Measurements from ENCODE around the gene ARRB1. TPM values are rescaled to one million over a fixed set of nuclear protein-coding genes. Genes with fewer than 3 reads are reported as not detected.

ARRB1 gene
- total RNA-seq, 1 experiment from 2014 or later, result 219 TPM

DNA sequence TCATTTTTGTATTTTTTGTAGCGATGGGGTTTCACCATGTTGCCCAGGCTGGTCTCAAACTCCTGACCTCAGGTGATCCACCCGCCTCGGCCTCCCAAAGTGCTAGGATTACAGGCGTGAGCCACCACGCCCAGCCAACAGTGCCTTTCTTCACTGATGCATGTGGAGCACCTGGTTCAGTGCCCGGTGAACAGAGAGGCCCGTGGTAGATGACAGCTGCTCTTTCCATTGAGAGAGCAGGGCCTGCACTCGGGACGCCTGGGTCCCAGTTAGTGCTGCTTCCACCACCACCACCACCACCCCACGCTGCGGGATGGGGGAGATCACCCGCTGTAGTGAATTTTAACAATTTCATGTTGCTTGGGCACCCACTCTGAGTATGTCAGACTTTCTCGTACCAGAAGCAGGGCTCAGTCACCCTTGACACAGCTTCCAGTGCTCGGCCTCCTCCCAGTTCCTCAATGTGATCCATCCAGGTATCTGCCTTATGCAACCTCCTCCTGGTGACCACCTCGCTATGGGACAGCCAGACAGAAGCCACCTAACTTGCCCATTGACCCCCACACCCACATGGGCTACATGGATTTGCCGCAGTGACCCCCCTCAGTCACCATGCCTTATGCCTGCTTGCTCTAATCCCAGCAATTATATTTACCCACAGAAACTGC lies 36.6 kb downstream of the ARRB1 start:
- Histone ChIP-seq H3K27me3 (ENCODE audit: control insufficient read depth, insufficient read depth, low read length) (no peaks in the 10 kb centered on the region), H3K4me3 (ENCODE audit: low read depth in 2 of 2, low read length in 2 of 2) (no peak overlapping the region), H3K4me1 (ENCODE audit: control insufficient read depth, insufficient read depth, low read length) (peaks cover 79% of the 10 kb centered on the region), H3K27ac (ENCODE audit: low read length) (peak overlapping the region; percentile 80), H3K36me3 (ENCODE audit: control insufficient read depth, insufficient read depth, low read length) (no peaks in the 10 kb centered on the region), H3K9me3 (ENCODE audit: control insufficient read depth, insufficient read depth, low read depth, low read length) (no peaks in the 10 kb centered on the region)
- TSS peak; percentile 7 for BruUV-seq (replicated peaks)
- CTCF ChIA-PET, result no interaction called here
- TF ChIP-seq, protein P1, sequence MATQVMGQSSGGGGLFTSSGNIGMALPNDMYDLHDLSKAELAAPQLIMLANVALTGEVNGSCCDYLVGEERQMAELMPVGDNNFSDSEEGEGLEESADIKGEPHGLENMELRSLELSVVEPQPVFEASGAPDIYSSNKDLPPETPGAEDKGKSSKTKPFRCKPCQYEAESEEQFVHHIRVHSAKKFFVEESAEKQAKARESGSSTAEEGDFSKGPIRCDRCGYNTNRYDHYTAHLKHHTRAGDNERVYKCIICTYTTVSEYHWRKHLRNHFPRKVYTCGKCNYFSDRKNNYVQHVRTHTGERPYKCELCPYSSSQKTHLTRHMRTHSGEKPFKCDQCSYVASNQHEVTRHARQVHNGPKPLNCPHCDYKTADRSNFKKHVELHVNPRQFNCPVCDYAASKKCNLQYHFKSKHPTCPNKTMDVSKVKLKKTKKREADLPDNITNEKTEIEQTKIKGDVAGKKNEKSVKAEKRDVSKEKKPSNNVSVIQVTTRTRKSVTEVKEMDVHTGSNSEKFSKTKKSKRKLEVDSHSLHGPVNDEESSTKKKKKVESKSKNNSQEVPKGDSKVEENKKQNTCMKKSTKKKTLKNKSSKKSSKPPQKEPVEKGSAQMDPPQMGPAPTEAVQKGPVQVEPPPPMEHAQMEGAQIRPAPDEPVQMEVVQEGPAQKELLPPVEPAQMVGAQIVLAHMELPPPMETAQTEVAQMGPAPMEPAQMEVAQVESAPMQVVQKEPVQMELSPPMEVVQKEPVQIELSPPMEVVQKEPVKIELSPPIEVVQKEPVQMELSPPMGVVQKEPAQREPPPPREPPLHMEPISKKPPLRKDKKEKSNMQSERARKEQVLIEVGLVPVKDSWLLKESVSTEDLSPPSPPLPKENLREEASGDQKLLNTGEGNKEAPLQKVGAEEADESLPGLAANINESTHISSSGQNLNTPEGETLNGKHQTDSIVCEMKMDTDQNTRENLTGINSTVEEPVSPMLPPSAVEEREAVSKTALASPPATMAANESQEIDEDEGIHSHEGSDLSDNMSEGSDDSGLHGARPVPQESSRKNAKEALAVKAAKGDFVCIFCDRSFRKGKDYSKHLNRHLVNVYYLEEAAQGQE (IDR thresholded peaks at IDR 0.05; ENCODE audit: insufficient read depth in 1 of 2, low read depth in 2 of 2, low read length in 1 of 2), result no peak
- TF ChIP-seq, protein P2, sequence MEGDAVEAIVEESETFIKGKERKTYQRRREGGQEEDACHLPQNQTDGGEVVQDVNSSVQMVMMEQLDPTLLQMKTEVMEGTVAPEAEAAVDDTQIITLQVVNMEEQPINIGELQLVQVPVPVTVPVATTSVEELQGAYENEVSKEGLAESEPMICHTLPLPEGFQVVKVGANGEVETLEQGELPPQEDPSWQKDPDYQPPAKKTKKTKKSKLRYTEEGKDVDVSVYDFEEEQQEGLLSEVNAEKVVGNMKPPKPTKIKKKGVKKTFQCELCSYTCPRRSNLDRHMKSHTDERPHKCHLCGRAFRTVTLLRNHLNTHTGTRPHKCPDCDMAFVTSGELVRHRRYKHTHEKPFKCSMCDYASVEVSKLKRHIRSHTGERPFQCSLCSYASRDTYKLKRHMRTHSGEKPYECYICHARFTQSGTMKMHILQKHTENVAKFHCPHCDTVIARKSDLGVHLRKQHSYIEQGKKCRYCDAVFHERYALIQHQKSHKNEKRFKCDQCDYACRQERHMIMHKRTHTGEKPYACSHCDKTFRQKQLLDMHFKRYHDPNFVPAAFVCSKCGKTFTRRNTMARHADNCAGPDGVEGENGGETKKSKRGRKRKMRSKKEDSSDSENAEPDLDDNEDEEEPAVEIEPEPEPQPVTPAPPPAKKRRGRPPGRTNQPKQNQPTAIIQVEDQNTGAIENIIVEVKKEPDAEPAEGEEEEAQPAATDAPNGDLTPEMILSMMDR (IDR thresholded peaks at IDR 0.05), result no peak
- TF ChIP-seq POLR2AphosphoS5 (IDR thresholded peaks at IDR 0.05; ENCODE audit: low read depth, low read length) (no peak), TCF7L2 (IDR thresholded peaks at IDR 0.05; ENCODE audit: low read depth, low read length) (no peak), SIN3A (IDR thresholded peaks at IDR 0.05; ENCODE audit: borderline replicate concordance, insufficient read depth, low read depth, low read length) (no peak)
- intact Hi-C loops (cut with micrococcal nuclease; ENCODE audit: unreplicated experiment), result no loop called here
- ATAC-seq (no peak), DNase-seq (ENCODE audit: low read depth, low spot score) (no peak)
- in situ Hi-C loops (cut with HindIII; ENCODE audit: low pct_unique_long_range_greater_than_20kb, low sequenced_read_pairs), result no loop called here
- POLR2A ChIA-PET, result no interaction called here

DNA sequence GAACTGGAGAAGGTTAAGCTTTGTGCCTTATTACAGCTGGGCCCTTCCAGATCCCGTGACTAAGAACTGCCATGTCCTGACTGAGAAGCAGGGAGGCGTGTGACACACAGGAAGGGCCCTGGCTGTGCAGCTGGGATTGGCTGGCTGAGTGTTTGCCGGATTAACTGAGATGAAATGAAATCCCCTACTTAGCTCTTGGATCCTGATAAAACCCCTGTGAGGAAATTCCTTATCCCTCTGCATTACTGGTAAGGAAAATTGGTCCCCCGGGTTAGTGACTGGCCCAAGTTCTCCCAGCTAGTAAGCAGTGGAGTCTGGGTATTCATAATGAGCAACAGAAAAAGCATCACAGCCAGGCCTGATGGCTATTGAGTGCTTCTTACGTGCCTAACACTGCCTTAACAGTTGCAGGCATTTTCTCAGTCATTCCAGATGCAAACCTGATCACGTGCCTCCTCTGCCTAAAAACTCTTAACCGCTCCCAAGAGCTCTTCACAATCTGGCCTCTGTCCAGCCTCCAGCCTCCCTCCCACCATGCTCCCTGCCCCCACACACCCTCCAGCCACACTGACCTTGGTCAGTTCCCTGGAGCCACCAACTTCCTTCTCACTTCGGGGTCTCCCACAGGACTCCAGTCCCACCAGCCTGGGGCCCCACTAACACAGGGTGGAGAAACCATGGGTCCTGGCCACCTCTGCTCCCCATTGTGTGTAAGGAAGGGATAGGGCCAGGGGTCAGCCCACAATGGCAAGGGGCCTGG lies 37.8 kb downstream of the ARRB1 start:
- in situ Hi-C loops (cut with HindIII; ENCODE audit: low pct_unique_long_range_greater_than_20kb, low sequenced_read_pairs), result no loop called here
- BruUV-seq (replicated peaks), result no TSS peak
- DNase-seq (ENCODE audit: low read depth, low spot score), result no peak
- peak; percentile 55 for ATAC-seq
- ChIA-PET CTCF (interaction anchor here (0.6 to 0.9 kb wide), 3 partner anchors 28 to 893 kb away, joined by 3 read pairs; no protein-coding TSS in a partner anchor), POLR2A (interaction anchor here (0.6 kb wide), 1 partner anchor 30 kb away, joined by 5 read pairs; no protein-coding TSS in a partner anchor)
- H3K4me3 ChIP-seq (ENCODE audit: low read depth in 2 of 2, low read length in 2 of 2), result no peak overlapping the region
- no peaks in the 10 kb centered on the region for H3K27me3 ChIP-seq (ENCODE audit: control insufficient read depth, insufficient read depth, low read length)
- H3K27ac ChIP-seq (ENCODE audit: low read length), result peak overlapping the region; percentile 80
- H3K4me1 ChIP-seq (ENCODE audit: control insufficient read depth, insufficient read depth, low read length), result peaks cover 67% of the 10 kb centered on the region
- no peaks in the 10 kb centered on the region for H3K9me3 ChIP-seq (ENCODE audit: control insufficient read depth, insufficient read depth, low read depth, low read length)
- intact Hi-C loops (cut with micrococcal nuclease; ENCODE audit: unreplicated experiment), result no loop called here
- no peaks in the 10 kb centered on the region for H3K36me3 ChIP-seq (ENCODE audit: control insufficient read depth, insufficient read depth, low read length)
- TF ChIP-seq SIN3A (IDR thresholded peaks at IDR 0.05; ENCODE audit: borderline replicate concordance, insufficient read depth, low read depth, low read length), result no peak
- no peak for TF ChIP-seq POLR2AphosphoS5 (IDR thresholded peaks at IDR 0.05; ENCODE audit: low read depth, low read length)
- TF ChIP-seq TCF7L2 (IDR thresholded peaks at IDR 0.05; ENCODE audit: low read depth, low read length), result no peak
- TF ChIP-seq, protein P1 (IDR thresholded peaks at IDR 0.05; ENCODE audit: insufficient read depth in 1 of 2, low read depth in 2 of 2, low read length in 1 of 2), result no peak
- TF ChIP-seq, protein P2 (IDR thresholded peaks at IDR 0.05), result no peak
